ENCODE data around the gene OR10H4. TPM values are rescaled to one million over a fixed set of nuclear protein-coding genes. Genes with fewer than 3 reads are reported as not detected.
A peak's percentile ranks its signal among the peaks of the same experiment; 100 is the strongest.

Gene OR10H4
- total and polyA plus RNA-seq, 2 experiments from 2014 or later: not detected

- H3K36me3 ChIP-seq (ENCODE audit: insufficient read depth): peaks cover 11% of the 10 kb centered on the region; the same call in 1 of the 2 replicates
- no peaks in the 10 kb centered on the region for H3K4me1 ChIP-seq (ENCODE audit: insufficient read depth)
- H3K27ac Mint-ChIP-seq: no peak overlapping the region
- no peaks in the 10 kb centered on the region for H3F3A ChIP-seq (replicated peaks; ENCODE audit: low read depth)
- H3K79me2 ChIP-seq (replicated peaks; ENCODE audit: insufficient read depth): no peaks in the 10 kb centered on the region
- TF ChIP-seq ZNF331 (CRISPR knock-in tag; IDR thresholded peaks at IDR 0.05; ENCODE audit: low read depth): no peak
- TF ChIP-seq STAT1 (IDR thresholded peaks at IDR 0.05; ENCODE audit: unreplicated experiment): no peak
- TF ChIP-seq, protein P1, sequence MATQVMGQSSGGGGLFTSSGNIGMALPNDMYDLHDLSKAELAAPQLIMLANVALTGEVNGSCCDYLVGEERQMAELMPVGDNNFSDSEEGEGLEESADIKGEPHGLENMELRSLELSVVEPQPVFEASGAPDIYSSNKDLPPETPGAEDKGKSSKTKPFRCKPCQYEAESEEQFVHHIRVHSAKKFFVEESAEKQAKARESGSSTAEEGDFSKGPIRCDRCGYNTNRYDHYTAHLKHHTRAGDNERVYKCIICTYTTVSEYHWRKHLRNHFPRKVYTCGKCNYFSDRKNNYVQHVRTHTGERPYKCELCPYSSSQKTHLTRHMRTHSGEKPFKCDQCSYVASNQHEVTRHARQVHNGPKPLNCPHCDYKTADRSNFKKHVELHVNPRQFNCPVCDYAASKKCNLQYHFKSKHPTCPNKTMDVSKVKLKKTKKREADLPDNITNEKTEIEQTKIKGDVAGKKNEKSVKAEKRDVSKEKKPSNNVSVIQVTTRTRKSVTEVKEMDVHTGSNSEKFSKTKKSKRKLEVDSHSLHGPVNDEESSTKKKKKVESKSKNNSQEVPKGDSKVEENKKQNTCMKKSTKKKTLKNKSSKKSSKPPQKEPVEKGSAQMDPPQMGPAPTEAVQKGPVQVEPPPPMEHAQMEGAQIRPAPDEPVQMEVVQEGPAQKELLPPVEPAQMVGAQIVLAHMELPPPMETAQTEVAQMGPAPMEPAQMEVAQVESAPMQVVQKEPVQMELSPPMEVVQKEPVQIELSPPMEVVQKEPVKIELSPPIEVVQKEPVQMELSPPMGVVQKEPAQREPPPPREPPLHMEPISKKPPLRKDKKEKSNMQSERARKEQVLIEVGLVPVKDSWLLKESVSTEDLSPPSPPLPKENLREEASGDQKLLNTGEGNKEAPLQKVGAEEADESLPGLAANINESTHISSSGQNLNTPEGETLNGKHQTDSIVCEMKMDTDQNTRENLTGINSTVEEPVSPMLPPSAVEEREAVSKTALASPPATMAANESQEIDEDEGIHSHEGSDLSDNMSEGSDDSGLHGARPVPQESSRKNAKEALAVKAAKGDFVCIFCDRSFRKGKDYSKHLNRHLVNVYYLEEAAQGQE (IDR thresholded peaks at IDR 0.05; ENCODE audit: unreplicated experiment): no peak
- TF ChIP-seq, protein P2, sequence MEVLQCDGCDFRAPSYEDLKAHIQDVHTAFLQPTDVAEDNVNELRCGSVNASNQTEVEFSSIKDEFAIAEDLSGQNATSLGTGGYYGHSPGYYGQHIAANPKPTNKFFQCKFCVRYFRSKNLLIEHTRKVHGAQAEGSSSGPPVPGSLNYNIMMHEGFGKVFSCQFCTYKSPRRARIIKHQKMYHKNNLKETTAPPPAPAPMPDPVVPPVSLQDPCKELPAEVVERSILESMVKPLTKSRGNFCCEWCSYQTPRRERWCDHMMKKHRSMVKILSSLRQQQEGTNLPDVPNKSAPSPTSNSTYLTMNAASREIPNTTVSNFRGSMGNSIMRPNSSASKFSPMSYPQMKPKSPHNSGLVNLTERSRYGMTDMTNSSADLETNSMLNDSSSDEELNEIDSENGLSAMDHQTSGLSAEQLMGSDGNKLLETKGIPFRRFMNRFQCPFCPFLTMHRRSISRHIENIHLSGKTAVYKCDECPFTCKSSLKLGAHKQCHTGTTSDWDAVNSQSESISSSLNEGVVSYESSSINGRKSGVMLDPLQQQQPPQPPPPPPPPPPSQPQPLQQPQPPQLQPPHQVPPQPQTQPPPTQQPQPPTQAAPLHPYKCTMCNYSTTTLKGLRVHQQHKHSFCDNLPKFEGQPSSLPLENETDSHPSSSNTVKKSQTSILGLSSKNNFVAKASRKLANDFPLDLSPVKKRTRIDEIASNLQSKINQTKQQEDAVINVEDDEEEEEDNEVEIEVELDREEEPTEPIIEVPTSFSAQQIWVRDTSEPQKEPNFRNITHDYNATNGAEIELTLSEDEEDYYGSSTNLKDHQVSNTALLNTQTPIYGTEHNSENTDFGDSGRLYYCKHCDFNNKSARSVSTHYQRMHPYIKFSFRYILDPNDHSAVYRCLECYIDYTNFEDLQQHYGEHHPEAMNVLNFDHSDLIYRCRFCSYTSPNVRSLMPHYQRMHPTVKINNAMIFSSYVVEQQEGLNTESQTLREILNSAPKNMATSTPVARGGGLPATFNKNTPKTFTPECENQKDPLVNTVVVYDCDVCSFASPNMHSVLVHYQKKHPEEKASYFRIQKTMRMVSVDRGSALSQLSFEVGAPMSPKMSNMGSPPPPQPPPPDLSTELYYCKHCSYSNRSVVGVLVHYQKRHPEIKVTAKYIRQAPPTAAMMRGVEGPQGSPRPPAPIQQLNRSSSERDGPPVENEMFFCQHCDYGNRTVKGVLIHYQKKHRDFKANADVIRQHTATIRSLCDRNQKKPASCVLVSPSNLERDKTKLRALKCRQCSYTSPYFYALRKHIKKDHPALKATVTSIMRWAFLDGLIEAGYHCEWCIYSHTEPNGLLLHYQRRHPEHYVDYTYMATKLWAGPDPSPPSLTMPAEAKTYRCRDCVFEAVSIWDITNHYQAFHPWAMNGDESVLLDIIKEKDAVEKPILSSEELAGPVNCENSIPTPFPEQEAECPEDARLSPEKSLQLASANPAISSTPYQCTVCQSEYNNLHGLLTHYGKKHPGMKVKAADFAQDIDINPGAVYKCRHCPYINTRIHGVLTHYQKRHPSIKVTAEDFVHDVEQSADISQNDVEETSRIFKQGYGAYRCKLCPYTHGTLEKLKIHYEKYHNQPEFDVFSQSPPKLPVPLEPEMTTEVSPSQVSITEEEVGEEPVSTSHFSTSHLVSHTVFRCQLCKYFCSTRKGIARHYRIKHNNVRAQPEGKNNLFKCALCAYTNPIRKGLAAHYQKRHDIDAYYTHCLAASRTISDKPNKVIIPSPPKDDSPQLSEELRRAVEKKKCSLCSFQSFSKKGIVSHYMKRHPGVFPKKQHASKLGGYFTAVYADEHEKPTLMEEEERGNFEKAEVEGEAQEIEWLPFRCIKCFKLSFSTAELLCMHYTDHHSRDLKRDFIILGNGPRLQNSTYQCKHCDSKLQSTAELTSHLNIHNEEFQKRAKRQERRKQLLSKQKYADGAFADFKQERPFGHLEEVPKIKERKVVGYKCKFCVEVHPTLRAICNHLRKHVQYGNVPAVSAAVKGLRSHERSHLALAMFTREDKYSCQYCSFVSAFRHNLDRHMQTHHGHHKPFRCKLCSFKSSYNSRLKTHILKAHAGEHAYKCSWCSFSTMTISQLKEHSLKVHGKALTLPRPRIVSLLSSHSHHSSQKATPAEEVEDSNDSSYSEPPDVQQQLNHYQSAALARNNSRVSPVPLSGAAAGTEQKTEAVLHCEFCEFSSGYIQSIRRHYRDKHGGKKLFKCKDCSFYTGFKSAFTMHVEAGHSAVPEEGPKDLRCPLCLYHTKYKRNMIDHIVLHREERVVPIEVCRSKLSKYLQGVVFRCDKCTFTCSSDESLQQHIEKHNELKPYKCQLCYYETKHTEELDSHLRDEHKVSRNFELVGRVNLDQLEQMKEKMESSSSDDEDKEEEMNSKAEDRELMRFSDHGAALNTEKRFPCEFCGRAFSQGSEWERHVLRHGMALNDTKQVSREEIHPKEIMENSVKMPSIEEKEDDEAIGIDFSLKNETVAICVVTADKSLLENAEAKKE (CRISPR knock-in tag; IDR thresholded peaks at IDR 0.05): no peak
- TF ChIP-seq CREB1 (CRISPR knock-in tag; IDR thresholded peaks at IDR 0.05; ENCODE audit: low read depth): no peak
- no peak for TF ChIP-seq EZH2phosphoT487 (IDR thresholded peaks at IDR 0.05; ENCODE audit: unreplicated experiment)
- no peak for TF ChIP-seq NANOG (IDR thresholded peaks at IDR 0.05; ENCODE audit: borderline replicate concordance)
- no peak for TF ChIP-seq ETS1 (IDR thresholded peaks at IDR 0.05)
- no peak for TF ChIP-seq JUNB (IDR thresholded peaks at IDR 0.05; ENCODE audit: unreplicated experiment)
- no peak for TF ChIP-seq ZNF114 (CRISPR knock-in tag; IDR thresholded peaks at IDR 0.05)
- no peak for TF ChIP-seq POLR2AphosphoS5 (IDR thresholded peaks at IDR 0.05; ENCODE audit: low read depth)
- no peaks in the 10 kb centered on the region for H4K20me1 ChIP-seq (replicated peaks; ENCODE audit: insufficient read depth)
- H3K27me3 ChIP-seq (ENCODE audit: insufficient read depth): no peaks in the 10 kb centered on the region
- H3K4me3 Mint-ChIP-seq: no peak overlapping the region
- H3K4me3 ChIP-seq: no peak overlapping the region
- no peaks in the 10 kb centered on the region for H3K27me3 Mint-ChIP-seq (ENCODE audit: insufficient read depth, low read depth, poor library complexity)
- no peak for ATAC-seq
- no peak overlapping the region for H3K4me2 ChIP-seq
- H2AFZ ChIP-seq: no peak overlapping the region
- H3K9me2 ChIP-seq (ENCODE audit: insufficient read depth): no peaks in the 10 kb centered on the region
- H3K36me3 Mint-ChIP-seq (ENCODE audit: low read depth): peaks cover 25% of the 10 kb centered on the region
- DNase-seq (ENCODE audit: low spot score): peak; percentile 16
- no peaks in the 10 kb centered on the region for H3K4me1 Mint-ChIP-seq
- H3K9me3 Mint-ChIP-seq: peaks cover 91% of the 10 kb centered on the region
- no peak overlapping the region for H3K27ac ChIP-seq (ENCODE audit: low read depth)
Measured at GRCh38 chr19:15944401-15944800, 4.4 kb upstream of the OR10H4 start.
